HG03135 (cell line): ENCODE results near the gene VAMP2.

Experiments
- ATAC-seq: cut with Tn5 transposase; IDR thresholded peaks from one replicate; pipeline ENCODE4 v1.9.1; 2021; ENCODE audit warnings: mild to moderate bottlenecking, moderate library complexity; ENCODE audit not compliant: unreplicated experiment

The VAMP2 gene

GRCh38 chr17:8124350-8125153 is 38.2 kb downstream of the VAMP2 start:
- ATAC-seq: no peak

GRCh38 chr17:8123695-8124349 is 38.9 kb downstream of the VAMP2 start, which contains the start of gene HES7:
TSS of gene HES7 (minus strand) at chr17:8124106. CDS start at chr17:8124084, 22 bp downstream.
- ATAC-seq: no peak

DNA sequence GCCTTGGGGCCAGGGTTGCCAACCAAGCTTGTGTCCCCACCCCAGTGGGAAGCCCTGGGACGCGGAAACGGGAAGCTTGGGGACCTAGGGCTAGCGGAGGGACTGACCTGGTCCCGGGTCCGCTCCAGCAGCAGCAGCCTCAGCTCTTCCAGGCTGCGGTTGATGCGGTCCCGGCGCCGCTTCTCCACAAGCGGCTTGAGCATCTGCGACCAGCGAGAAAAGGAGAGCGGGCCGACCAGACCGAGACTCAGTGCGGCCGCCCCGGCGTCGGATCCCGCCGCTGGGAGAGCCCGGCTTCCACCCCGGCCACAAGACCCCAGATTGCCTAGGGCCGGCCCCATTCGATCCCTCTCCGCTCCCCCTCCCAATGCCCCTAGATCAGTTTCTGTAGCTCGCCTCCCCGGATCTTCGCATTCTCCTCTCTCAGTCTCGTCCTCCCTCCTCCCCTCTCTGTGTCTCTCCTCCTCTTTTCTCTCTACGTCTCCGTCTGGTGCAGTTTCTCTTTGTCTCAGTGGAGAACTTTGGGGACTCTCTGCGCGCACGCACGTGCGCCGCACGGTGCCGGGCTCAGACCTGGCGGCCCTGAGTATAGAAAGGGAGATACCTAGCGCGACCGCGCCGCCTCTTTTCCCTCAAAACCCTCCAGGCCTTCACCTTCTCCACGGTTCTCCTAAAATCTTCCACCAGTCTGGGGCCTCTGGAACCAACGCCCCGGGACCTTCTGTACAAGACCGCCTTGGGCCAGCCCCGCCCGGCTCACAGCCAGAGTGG is 39.6 kb downstream of the VAMP2 start:
- ATAC-seq: no peak

DNA sequence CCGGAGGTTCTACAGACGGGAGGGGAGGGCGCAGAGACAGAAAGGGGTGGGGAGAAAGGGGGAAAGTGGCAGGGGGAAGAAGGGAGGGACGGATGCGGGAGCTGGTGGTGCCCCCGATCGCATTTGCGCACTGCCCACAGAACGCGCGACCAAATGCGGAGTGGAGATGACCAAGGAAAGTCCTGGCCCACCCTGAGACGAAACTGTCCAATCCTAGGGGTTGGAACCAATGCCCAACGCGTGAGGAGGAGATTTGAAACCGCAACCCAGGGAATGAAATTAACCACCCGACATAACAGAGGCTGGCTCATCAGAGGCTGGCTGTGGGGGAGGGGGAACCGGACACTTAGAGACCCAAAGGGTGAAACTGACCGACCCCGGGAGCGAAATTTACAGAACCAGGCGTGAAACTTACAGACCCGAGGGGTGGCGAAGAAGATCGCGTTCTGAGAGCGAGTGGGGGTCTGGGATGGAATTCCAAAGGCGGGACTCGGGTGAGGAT is 40.3 kb downstream of the VAMP2 start:
- no peak for ATAC-seq

GRCh38 chr17:8121681-8122421 is 40.9 kb downstream of the VAMP2 start:
- ATAC-seq: no peak

GRCh38 chr17:8121407-8121680 is 41.4 kb downstream of the VAMP2 start:
- no peak for ATAC-seq

GRCh38 chr17:8120520-8121406 is 42.0 kb downstream of the VAMP2 start:
- no peak for ATAC-seq

GRCh38 chr17:8119581-8120519 is 42.9 kb downstream of the VAMP2 start:
- ATAC-seq: peak; percentile 33

DNA sequence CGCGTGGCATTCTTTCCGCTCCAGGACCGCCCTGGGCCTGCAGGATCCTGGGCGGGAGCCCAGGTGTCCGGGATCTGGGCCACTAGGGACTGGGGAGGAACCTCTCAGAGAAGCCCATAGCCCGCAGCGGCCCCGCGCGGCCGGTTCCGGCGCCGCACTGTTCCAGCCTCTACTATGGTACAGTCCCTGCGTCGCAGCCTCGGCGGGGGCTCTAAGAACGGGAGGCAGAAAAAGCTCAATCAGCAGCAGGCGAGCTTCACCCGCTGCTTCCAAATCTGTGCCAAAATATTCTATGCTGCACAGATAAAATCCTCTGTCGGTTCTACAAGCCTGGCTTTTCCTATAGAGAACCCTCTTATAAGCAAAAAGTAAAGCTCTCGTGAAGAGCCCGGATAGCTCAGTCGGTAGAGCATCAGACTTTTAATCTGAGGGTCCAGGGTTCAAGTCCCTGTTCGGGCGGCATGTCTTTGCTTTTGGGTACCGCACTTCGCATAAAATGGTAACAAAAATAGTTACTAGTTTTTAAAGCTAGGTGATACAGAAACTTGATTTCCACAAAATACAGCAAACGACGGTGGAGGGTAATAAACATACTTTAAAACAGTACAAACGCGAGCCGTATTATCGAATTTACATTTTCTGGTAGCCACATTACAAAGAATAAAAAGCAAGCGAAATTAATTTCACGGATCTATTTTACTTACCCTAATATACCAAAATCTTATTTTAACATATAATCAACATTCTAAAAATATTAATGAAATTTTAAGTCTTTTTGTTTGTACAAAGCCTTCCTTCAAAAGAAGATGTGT is 43.8 kb downstream of the VAMP2 start:
- peak; percentile 31 for ATAC-seq

DNA sequence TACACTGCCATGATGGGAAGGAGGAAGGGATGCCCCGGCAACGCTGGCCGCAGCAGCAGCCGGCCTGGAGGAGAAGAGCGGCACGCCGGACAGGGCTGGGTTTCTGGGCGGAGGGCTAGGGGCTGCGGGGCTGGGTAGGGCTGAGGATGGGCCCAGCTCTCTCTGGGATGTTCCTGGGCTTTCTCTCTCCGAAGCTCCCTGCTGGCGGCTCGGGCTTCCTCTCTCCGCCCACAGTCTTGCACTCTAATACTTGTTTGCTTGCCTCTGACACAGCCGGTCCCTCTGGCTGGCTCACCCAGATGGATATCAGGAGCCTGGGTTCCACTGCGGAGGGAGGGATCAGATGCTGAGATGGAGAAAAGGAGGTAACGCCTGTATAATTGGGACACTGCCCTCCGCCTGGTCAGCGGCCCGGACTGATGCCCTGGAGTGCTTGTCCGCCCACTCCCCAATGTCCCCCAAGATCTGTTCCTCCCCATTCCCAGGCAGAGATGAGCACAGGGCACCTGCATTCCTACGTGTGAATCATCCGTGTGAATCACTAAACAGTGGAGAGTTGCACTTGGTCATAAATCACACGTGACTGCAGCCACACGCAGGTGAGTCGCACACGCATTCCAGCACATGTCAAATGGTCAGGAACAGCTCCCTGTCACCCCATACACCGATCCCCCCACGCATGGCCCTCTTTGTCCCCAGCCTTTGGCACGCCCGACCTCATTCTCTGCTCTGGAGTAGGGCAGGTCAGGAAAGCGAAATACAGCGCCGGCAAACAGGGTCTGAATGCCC is 44.6 kb downstream of the VAMP2 start, which contains the start of gene ALOXE3:
Gene ALOXE3, minus strand, starts transcription at position 535 of the 789 bp plus-strand sequence. Its CDS starts 524 bp downstream, at position 11.
- ATAC-seq: no peak

- no peak for ATAC-seq
Measured at GRCh38 chr17:8117367-8117979, 45.3 kb downstream of the VAMP2 start.

DNA sequence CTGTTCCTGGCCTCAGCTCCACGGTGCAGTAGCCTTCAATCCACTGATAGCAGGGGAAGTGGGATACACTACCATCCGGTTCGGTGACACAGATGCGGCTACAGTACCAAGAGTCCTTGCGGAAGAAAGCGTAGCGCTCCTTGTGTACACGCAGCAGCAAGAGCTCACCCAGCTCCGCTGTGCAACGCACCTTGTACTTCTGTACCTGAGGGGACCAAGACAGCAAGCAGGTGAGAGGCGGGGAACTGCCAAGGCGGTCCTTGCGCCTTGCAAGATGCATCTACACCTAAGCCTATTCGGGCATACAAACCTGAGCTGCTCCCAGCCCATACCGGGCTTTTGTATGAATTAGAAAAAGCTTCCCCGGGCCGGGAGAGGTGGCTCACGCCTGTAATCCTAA is 46.0 kb downstream of the VAMP2 start:
- no peak for ATAC-seq

- ATAC-seq: no peak
Measured at GRCh38 chr17:8110907-8111306, 51.8 kb downstream of the VAMP2 start.

DNA sequence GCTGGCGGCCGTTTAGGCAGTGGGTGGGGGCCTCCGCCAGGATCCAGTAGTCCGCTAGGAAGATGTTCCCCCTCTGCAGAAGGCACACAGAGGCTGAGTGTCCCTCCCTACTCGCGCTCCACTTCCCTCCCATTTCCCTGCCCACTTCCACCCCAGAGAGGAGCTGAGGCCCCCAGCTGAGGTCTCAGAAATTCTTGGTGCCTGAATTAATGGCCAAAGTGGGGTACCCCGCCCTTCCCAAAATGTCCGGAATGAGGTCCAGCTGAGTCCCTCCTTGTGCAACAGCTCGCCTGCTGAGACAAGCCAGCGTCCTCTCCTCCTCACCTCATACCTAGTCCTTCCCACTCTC is 52.3 kb downstream of the VAMP2 start:
- ATAC-seq: no peak

DNA sequence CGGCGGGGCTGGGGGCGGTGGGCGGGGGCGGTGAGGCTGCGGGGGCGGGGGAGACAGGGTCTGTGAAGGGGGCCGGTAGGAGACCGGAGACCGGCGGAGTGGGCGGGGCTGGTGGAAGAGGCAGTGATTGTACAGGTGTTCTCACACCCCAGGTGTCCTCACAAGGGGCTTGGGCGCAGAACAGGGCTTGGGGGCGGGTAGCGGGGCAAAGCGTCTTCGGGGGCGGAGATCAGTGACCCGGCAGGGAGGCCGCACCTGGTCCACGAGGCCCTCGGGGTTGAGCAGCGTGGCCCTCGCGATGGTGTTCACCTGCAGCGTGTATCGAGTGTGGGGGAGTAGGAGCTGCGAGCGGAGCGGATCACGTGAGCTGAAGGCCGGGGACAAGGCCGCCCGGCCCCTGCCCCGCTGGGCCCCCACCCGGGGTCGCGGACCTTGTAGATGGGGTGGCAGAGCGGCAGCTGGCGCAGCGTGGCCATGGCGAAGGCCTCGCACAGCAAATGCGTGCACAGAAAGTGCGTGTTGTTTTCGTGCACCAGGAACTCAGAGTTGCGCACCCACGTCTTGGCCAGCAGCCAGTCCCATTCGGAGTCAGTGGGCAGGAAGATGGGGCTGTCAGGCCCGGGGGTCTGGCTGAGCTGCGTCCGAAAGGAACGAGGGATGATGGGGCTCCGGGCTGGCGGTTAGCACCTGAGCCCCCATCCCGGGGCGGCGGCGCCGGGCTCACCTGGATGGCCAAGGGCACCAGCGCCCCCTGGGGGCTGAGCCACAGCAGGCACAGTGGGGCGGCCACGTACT is 52.9 kb downstream of the VAMP2 start:
- ATAC-seq: no peak
